Measurements from ENCODE around the gene ANKRD13D. TPM values are rescaled to one million over a fixed set of nuclear protein-coding genes. Genes with fewer than 3 reads are reported as not detected.

The ANKRD13D gene
- total and polyA plus RNA-seq, 12 donors = 8.7 to 205 (median 40.4) TPM

GRCh38 chr11:67271541-67272284 lies 17.4 kb upstream of the ANKRD13D start:
- peaks cover 0 to 7% of the 10 kb centered on the region in 2 donors for H3K36me3 ChIP-seq (replicated peaks in 1 of 2)
- H3K4me1 ChIP-seq (replicated peaks in 1 of 2) = peaks cover 65 to 97% of the 10 kb centered on the region in 2 donors
- TF ChIP-seq POLR2A (IDR thresholded peaks at IDR 0.05) = no peak
- no peak for TF ChIP-seq CTCF (IDR thresholded peaks at IDR 0.05)
- H3K9me3 ChIP-seq (replicated peaks in 1 of 3) = no peaks in the 10 kb centered on the region
- no peaks in the 10 kb centered on the region for H3K27me3 ChIP-seq
- no peak overlapping the region for H3K4me3 ChIP-seq
- peak in 3 of 7 donors; percentile 24 to 80 (median 29) for DNase-seq
- 45 to 61% (median 54%) methylated on average over 7 to 19 of the region's 19 CpGs for WGBS, 4 donors
- intact Hi-C loops (cut with DNase I) = no loop called here
- H3K27ac ChIP-seq = peak overlapping the region in 3 of 5 donors; percentile 23 to 89 (median 80)

GRCh38 chr11:67272327-67273259 lies 16.5 kb upstream of the ANKRD13D start:
- Histone ChIP-seq H3K4me1 (replicated peaks in 1 of 2) (peaks cover 69 to 100% of the 10 kb centered on the region in 2 donors), H3K4me3 (no peak overlapping the region), H3K27ac (peak overlapping the region in 3 of 5 donors; percentile 25 to 89 (median 80)), H3K36me3 (replicated peaks in 1 of 2) (peaks cover 0 to 7% of the 10 kb centered on the region in 2 donors), H3K27me3 (no peaks in the 10 kb centered on the region), H3K9me3 (replicated peaks in 1 of 3) (no peaks in the 10 kb centered on the region)
- TF ChIP-seq POLR2A (IDR thresholded peaks at IDR 0.05) = no peak
- no peak for TF ChIP-seq CTCF (IDR thresholded peaks at IDR 0.05)
- 52 to 67% (median 57%) methylated on average over 4 to 23 of the region's 23 CpGs for WGBS, 4 donors
- intact Hi-C loops (cut with DNase I) = no loop called here
- DNase-seq = peak in 3 of 7 donors; percentile 16 to 56 (median 33)

- TF ChIP-seq CTCF (IDR thresholded peaks at IDR 0.05) (peak in 1 of 6 experiments; percentile 10), POLR2A (IDR thresholded peaks at IDR 0.05) (no peak)
- WGBS, 4 donors = 38 to 56% (median 46%) methylated on average over 10 to 14 of the region's 14 CpGs
- peaks cover 68 to 100% of the 10 kb centered on the region in 2 donors for H3K4me1 ChIP-seq (replicated peaks in 1 of 2)
Observed at GRCh38 chr11:67273260-67273990, 15.7 kb upstream of the ANKRD13D start.

More at GRCh38 chr11:67273260-67273990, 15.7 kb upstream of the ANKRD13D start:
- peak in 3 of 7 donors; percentile 11 to 53 (median 34) for DNase-seq
- H3K9me3 ChIP-seq (replicated peaks in 1 of 3) = no peaks in the 10 kb centered on the region
- intact Hi-C loops (cut with DNase I) = no loop called here
- peak overlapping the region in 4 of 5 donors; percentile 25 to 89 (median 63) for H3K27ac ChIP-seq
- no peak overlapping the region for H3K4me3 ChIP-seq
- no peaks in the 10 kb centered on the region for H3K27me3 ChIP-seq
- peaks cover 0 to 5% of the 10 kb centered on the region in 2 donors for H3K36me3 ChIP-seq (replicated peaks in 1 of 2)
